ENCODE measurements around the gene SLC16A3. TPM values are rescaled to one million over a fixed set of nuclear protein-coding genes. Genes with fewer than 3 reads are reported as not detected.
"Not testable (repeated sequence)": the region's sequence is repeated elsewhere in the genome, so short reads cannot be mapped to it uniquely, and the experiment has no call there.

Gene SLC16A3
- total and polyA plus RNA-seq, 2 donors (not counting 3 experiments of a cell fraction or from before 2014, with no cell fraction given) = 95.9 to 171 TPM

DNA sequence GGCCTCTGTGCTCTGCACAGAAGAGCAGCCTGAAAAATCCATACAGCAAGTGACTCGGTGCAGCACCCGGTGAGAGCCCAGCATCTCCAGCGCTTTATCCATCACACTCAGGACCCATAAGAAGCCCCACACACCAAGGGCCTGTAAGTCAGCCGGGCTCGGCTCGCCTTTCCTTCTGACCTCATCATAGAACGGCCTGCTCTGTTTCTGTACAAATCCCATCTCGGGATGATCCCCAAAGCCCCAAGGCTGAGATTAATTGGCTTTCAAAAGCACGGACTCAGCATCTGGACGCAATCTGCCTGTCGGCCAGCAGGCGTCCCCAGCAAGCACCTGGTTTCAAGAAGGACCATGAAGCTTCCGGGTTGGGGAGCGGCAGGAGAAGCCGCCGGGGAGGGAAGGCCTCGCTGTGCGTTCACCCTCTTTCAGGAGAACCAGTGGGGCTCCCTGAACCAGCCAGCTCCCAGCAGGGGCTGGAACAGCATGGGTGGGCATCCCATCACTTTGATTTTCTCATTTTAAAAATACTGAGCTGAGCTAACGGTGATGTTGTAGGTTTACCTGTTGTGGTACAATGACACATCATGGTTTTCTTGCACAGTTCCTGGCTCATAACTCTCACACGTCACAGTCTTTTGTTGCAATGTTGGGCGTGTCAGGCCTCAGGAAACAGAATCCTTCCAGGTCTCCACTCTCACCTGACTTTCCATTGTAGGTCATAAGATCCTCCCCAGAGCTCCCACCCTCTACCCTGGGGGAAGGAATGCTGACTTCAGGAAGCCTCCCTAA lies 22.9 kb upstream of the SLC16A3 start:
- no peaks in the 10 kb centered on the region for H3K36me3 ChIP-seq (ENCODE audit: control insufficient read depth in 2 of 2, extremely low read depth in 1 of 2, insufficient read depth in 2 of 2, low read length in 2 of 2)
- peaks cover 7% of the 10 kb centered on the region for H3K4me1 ChIP-seq (ENCODE audit: control insufficient read depth, extremely low read depth, insufficient read depth, low read length)
- FAIRE-seq (peak; percentile 94), DNase-seq (ENCODE audit: low read depth, low spot score) (peak; percentile 77)
- H3K4me3 ChIP-seq (replicated peaks in 1 of 3; ENCODE audit: insufficient read depth in 1 of 3, low read depth in 1 of 3, low read length in 3 of 3) = no peak overlapping the region
- TF ChIP-seq POLR2A (IDR thresholded peaks at IDR 0.05; ENCODE audit: low read depth, low read length) (peak; percentile 80), GATA2 (IDR thresholded peaks at IDR 0.05; ENCODE audit: insufficient read depth, insufficient read length, low read depth, low read length) (no peak), CTCF (IDR thresholded peaks at IDR 0.05; ENCODE audit: extremely low read depth in 1 of 2, insufficient read depth in 1 of 2, low read depth in 1 of 2, low read length in 2 of 2) (peak; percentile 86 to 89), FOS (IDR thresholded peaks at IDR 0.05; ENCODE audit: borderline replicate concordance, insufficient read depth, low read length) (no peak), POLR2AphosphoS5 (IDR thresholded peaks at IDR 0.05; ENCODE audit: insufficient read depth, low read depth, low read length) (no peak)
- intact Hi-C loops (cut with micrococcal nuclease) = loop anchor here (1.0 to 5.0 kb wide), 3 partner anchors 7 to 36 kb away; partner anchors contain the start of gene SLC16A3
- no peaks in the 10 kb centered on the region for H3K27me3 ChIP-seq (ENCODE audit: control insufficient read depth in 2 of 2, insufficient read depth in 2 of 2, low read length in 2 of 2)
- dilution Hi-C loops (cut with MboI; ENCODE audit: extremely low pct_ligation_motif_present, low sequenced_read_pairs) = no loop called here
- peak overlapping the region; percentile 69 for H2AFZ ChIP-seq (ENCODE audit: low read depth, low read length)
- BruUV-seq (replicated peaks) = no TSS peak
- H3K79me2 ChIP-seq (ENCODE audit: control insufficient read depth, insufficient read depth, low read length) = no peaks in the 10 kb centered on the region
- CTCF ChIA-PET = interaction anchor here (0.7 to 4.1 kb wide), 22 partner anchors 10 to 202 kb away, joined by 3 to 104 read pairs (median 6); partner anchors contain the start of gene SLC16A3
- H3K4me2 ChIP-seq (ENCODE audit: insufficient read depth, low read length) = peak overlapping the region; percentile 18
- H3K27ac ChIP-seq (ENCODE audit: insufficient read depth, low read depth, low read length) = peak overlapping the region; percentile 35
- POLR2A ChIA-PET = interaction anchor here (1.2 to 1.5 kb wide), 2 partner anchors 23 to 279 kb away, joined by 3 to 6 read pairs; partner anchors contain the start of gene SLC16A3
- H3K9ac ChIP-seq (replicated peaks; ENCODE audit: extremely low read depth, insufficient read depth, low read length) = no peak overlapping the region
- no peaks in the 10 kb centered on the region for H4K20me1 ChIP-seq (replicated peaks; ENCODE audit: control insufficient read depth, extremely low read depth, insufficient read depth, low read length)
- no peaks in the 10 kb centered on the region for H3K9me1 ChIP-seq (replicated peaks; ENCODE audit: control insufficient read depth, extremely low read depth, insufficient read depth, low read length)
- no peaks in the 10 kb centered on the region for H3K9me3 ChIP-seq (replicated peaks; ENCODE audit: control insufficient read depth, insufficient read depth, low read length)

- not testable (repeated sequence) for FAIRE-seq
Observed at GRCh38 chr17:82210655-82211054, 18.2 kb upstream of the SLC16A3 start.

More at GRCh38 chr17:82210655-82211054, 18.2 kb upstream of the SLC16A3 start:
- H3K4me2 ChIP-seq (ENCODE audit: insufficient read depth, low read length); H3K4me3 ChIP-seq (replicated peaks in 1 of 3; ENCODE audit: insufficient read depth in 1 of 3, low read depth in 1 of 3, low read length in 3 of 3); H3K9me1 ChIP-seq (replicated peaks; ENCODE audit: control insufficient read depth, extremely low read depth, insufficient read depth, low read length); H3K9ac ChIP-seq (replicated peaks; ENCODE audit: extremely low read depth, insufficient read depth, low read length); H3K79me2 ChIP-seq (ENCODE audit: control insufficient read depth, insufficient read depth, low read length); H3K9me3 ChIP-seq (replicated peaks; ENCODE audit: control insufficient read depth, insufficient read depth, low read length); CTCF ChIA-PET; H3K27me3 ChIP-seq (ENCODE audit: control insufficient read depth in 2 of 2, insufficient read depth in 2 of 2, low read length in 2 of 2); H3K27ac ChIP-seq (ENCODE audit: insufficient read depth, low read depth, low read length); BruUV-seq (replicated peaks); H3K36me3 ChIP-seq (ENCODE audit: control insufficient read depth in 2 of 2, extremely low read depth in 1 of 2, insufficient read depth in 2 of 2, low read length in 2 of 2); H4K20me1 ChIP-seq (replicated peaks; ENCODE audit: control insufficient read depth, extremely low read depth, insufficient read depth, low read length); dilution Hi-C loops (cut with MboI; ENCODE audit: extremely low pct_ligation_motif_present, low sequenced_read_pairs); DNase-seq (ENCODE audit: low read depth, low spot score); H2AFZ ChIP-seq (ENCODE audit: low read depth, low read length); POLR2A ChIA-PET: not testable (repeated sequence)
- H3K4me1 ChIP-seq (ENCODE audit: control insufficient read depth, extremely low read depth, insufficient read depth, low read length) = peaks cover 16% of the 10 kb centered on the region
- intact Hi-C loops (cut with micrococcal nuclease) = loop anchor here (10.0 kb wide), 1 partner anchor 186 kb away; the partner anchor contains the start of genes CENPX and LRRC45
